HCT116 (cell line): ENCODE measurements around the gene NAV3. TPM values are rescaled to one million over a fixed set of nuclear protein-coding genes. Genes with fewer than 3 reads are reported as not detected.

Source experiments
- ATAC-seq: fragments of 200-7000 bp; cut with Tn5 transposase; 2 replicates; pipeline ENCODE4 v1.9.1; 2020; ENCODE audit warnings: mild to moderate bottlenecking, moderate library complexity
- BruUV-seq: library from RNA; stranded (reverse); fragments of 400-500 nt; replicated peaks from 2 replicates; lab custom pipeline; 2021; lab: Mats Ljungman, UMichigan
- CTCF ChIA-PET: fragments of 300-600 bp; sonication (Branson Sonifier 250); formaldehyde crosslinking; loops from one replicate; lab custom pipeline; 2021; ENCODE audit warnings: antibody characterized with exemption; lab: Charles Lee
- POLR2A ChIA-PET: fragments of 300-600, 350-600 bp; sonication (Branson Sonifier 250); formaldehyde crosslinking; loops from one replicate; lab custom pipeline; 2021; ENCODE audit warnings: antibody characterized with exemption; lab: Charles Lee
- RAD21 ChIA-PET, 2 experiments: fragments of 300-600 bp; sonication (Branson Sonifier 250); formaldehyde crosslinking; loops; one replicate each; lab custom pipeline; 2023; ENCODE audit warnings: low total read pairs in 2 of 2; ENCODE audit not compliant: uncharacterized antibody in 2 of 2, unreplicated experiment in 2 of 2, low non-redundant PET in 1 of 2; lab: Charles Lee
- DNase-seq: peaks from one replicate; pipeline ENCODE4 v3.0.0-alpha.2; 2010; ENCODE audit warnings: low read depth, low spot score
- H2AFZ ChIP-seq: fragments of 200-600 bp; shearing (Covaris generic), sonication (generic); 2 replicates; pipeline ENCODE4 v1.6.1; 2017; ENCODE audit warnings: low read depth, mixed run types, mixed read lengths, antibody characterized with exemption, low read length; ENCODE audit not compliant: poor library complexity, severe bottlenecking
- H3K27ac ChIP-seq: 2 replicates; pipeline ENCODE4 v1.5.1; 2012; ENCODE audit warnings: low read depth, low read length
- H3K27me3 ChIP-seq: fragments of 200-600 bp; sonication (generic); 2 replicates; pipeline ENCODE4 v1.6.1; 2016; ENCODE audit warnings: mixed run types, low read length, mixed read lengths; ENCODE audit not compliant: insufficient read depth
- H3K36me3 ChIP-seq, 2 experiments: fragments of 200-500 bp in 1 of 2; fragments of 200-600 bp in 1 of 2; sonication (Bioruptor generic) in 1 of 2; sonication (generic) in 1 of 2; 2 replicates each; pipeline versions ENCODE4 v1.5.1 to v1.6.1; 2014 to 2016; ENCODE audit warnings: low read length in 2 of 2, inconsistent platforms in 1 of 2, mixed read lengths in 1 of 2, mixed run types in 1 of 2; ENCODE audit not compliant: insufficient read depth in 2 of 2, control insufficient read depth in 1 of 2
- H3K4me1 ChIP-seq, 2 experiments: fragments of 200-600 bp in 1 of 2; sonication (generic) in 1 of 2; 2 replicates each; pipeline versions ENCODE4 v1.5.1 to v1.6.1; 2012 to 2017; ENCODE audit warnings: low read length in 2 of 2, inconsistent platforms in 1 of 2, mild to moderate bottlenecking in 1 of 2, mixed read lengths in 1 of 2, mixed run types in 1 of 2, moderate library complexity in 1 of 2; ENCODE audit not compliant: insufficient read depth in 2 of 2, control insufficient read depth in 1 of 2
- H3K4me2 ChIP-seq: fragments of 200-600 bp; sonication (generic); 2 replicates; pipeline ENCODE4 v1.6.1; 2017; ENCODE audit warnings: mixed run types, low read length, mixed read lengths
- H3K4me3 ChIP-seq, 2 experiments: fragments of 200-600 bp in 1 of 2; sonication (generic) in 1 of 2; replicated peaks in 1 of 2; 2 replicates each; pipeline ENCODE4 v1.5.1; 2011 to 2016; ENCODE audit warnings: low read length in 2 of 2, control low read depth in 1 of 2, low read depth in 1 of 2, mild to moderate bottlenecking in 1 of 2, mixed read lengths in 1 of 2, mixed run types in 1 of 2
- H3K79me2 ChIP-seq: fragments of 200-600 bp; sonication (generic); 2 replicates; pipeline ENCODE4 v1.6.1; 2017; ENCODE audit warnings: mild to moderate bottlenecking, mixed run types, low read length, moderate library complexity, mixed read lengths; ENCODE audit not compliant: insufficient read depth
- H3K9ac ChIP-seq: fragments of 200-600 bp; sonication (generic); 2 replicates; pipeline ENCODE4 v1.6.1; 2016; ENCODE audit warnings: low read length, mixed read lengths
- H3K9me2 ChIP-seq: fragments of 200-600 bp; sonication (generic), shearing (Covaris generic); 2 replicates; pipeline ENCODE4 v1.6.1; 2017; ENCODE audit warnings: mixed run types, mild to moderate bottlenecking, moderate library complexity; ENCODE audit not compliant: insufficient read depth
- H3K9me3 ChIP-seq, 2 experiments: fragments of 200-500 bp in 1 of 2; fragments of 200-600 bp in 1 of 2; sonication (Bioruptor generic) in 1 of 2; sonication (generic) in 1 of 2; 2 replicates each; pipeline ENCODE4 v1.6.1; 2014 to 2017; ENCODE audit warnings: low read length in 2 of 2, mixed read lengths in 2 of 2, inconsistent platforms in 1 of 2, low read depth in 1 of 2, mild to moderate bottlenecking in 1 of 2, mixed run types in 1 of 2, moderate library complexity in 1 of 2; ENCODE audit not compliant: control insufficient read depth in 1 of 2, insufficient read depth in 1 of 2
- H4K20me1 ChIP-seq: fragments of 200-600 bp; sonication (generic), shearing (Covaris generic); 2 replicates; pipeline ENCODE4 v1.6.1; 2017; ENCODE audit warnings: mixed run types, mild to moderate bottlenecking, moderate library complexity; ENCODE audit not compliant: insufficient read depth
- ATF3 ChIP-seq: IDR thresholded peaks from 2 replicates; pipeline ENCODE4 v1.6.1; 2012
- CBX3 ChIP-seq: IDR thresholded peaks from 2 replicates; pipeline ENCODE4 v1.6.1; 2012; ENCODE audit warnings: low read depth
- CEBPB ChIP-seq: IDR thresholded peaks from 2 replicates; pipeline ENCODE4 v1.6.1; 2012; ENCODE audit warnings: low read depth
- EGR1 ChIP-seq: IDR thresholded peaks from 2 replicates; pipeline ENCODE4 v1.6.1; 2012; ENCODE audit warnings: low read depth
- ELF1 ChIP-seq: IDR thresholded peaks from 2 replicates; pipeline ENCODE4 v1.6.1; 2012; ENCODE audit warnings: low read depth, borderline replicate concordance
- FOSL1 ChIP-seq: IDR thresholded peaks from 2 replicates; pipeline ENCODE4 v1.6.1; 2012; ENCODE audit warnings: low read depth
- POLR2A ChIP-seq: IDR thresholded peaks from 2 replicates; pipeline ENCODE4 v1.7.0; 2011; ENCODE audit warnings: borderline replicate concordance; ENCODE audit not compliant: insufficient read depth, insufficient read length; ENCODE audit errors: extremely low read depth
- RAD21 ChIP-seq: IDR thresholded peaks from 2 replicates; pipeline ENCODE4 v1.6.1; 2012; ENCODE audit warnings: low read depth, mild to moderate bottlenecking
- SP1 ChIP-seq: IDR thresholded peaks from 2 replicates; pipeline ENCODE4 v1.6.1; 2012; ENCODE audit warnings: low read depth
- SRF ChIP-seq: IDR thresholded peaks from 2 replicates; pipeline ENCODE4 v1.6.1; 2012; ENCODE audit warnings: low read depth
- TCF7L2 ChIP-seq: IDR thresholded peaks from 2 replicates; pipeline ENCODE4 v1.7.0; 2011; ENCODE audit warnings: borderline replicate concordance, inconsistent platforms; ENCODE audit not compliant: insufficient read depth, insufficient read length; ENCODE audit errors: extremely low read depth
- YY1 ChIP-seq: IDR thresholded peaks from 2 replicates; pipeline ENCODE4 v1.6.1; 2011; ENCODE audit warnings: low read length, low read depth, moderate library complexity, mild to moderate bottlenecking; ENCODE audit not compliant: insufficient replicate concordance; ENCODE audit errors: extremely low read depth
- ZBTB33 ChIP-seq: IDR thresholded peaks from 2 replicates; pipeline ENCODE4 v1.6.1; 2011; ENCODE audit warnings: mild to moderate bottlenecking, low read length, moderate library complexity; ENCODE audit not compliant: insufficient replicate concordance; ENCODE audit errors: extremely low read depth
- ZFX ChIP-seq: fragments of 450-650 bp; IDR thresholded peaks from 2 replicates; pipeline ENCODE4 v1.6.1; 2017
- ZNF274 ChIP-seq: fragments of 200-500 bp; sonication (Bioruptor generic); IDR thresholded peaks from 2 replicates; pipeline ENCODE4 v1.6.1; 2014; ENCODE audit warnings: mild to moderate bottlenecking, low read depth, low read length, inconsistent platforms
- intact Hi-C: fragments of 100-400 bp; cut with micrococcal nuclease; formaldehyde crosslinking; loops from 2 replicates; pipeline ENCODE4 v1.10.0; 2022
- total RNA-seq: library from RNA; stranded (reverse); gene quantifications from one replicate; pipeline ENCODE4 v1.2.1, GENCODE V29; 2021; ENCODE audit not compliant: unreplicated experiment
- TF ChIP-seq, protein P1 (sequence below), 3 experiments: fragments of 200-600 bp in 1 of 3; sonication (generic) in 1 of 3; IDR thresholded peaks in 2 of 3; conservative IDR thresholded peaks in 1 of 3; 2 replicates each; pipeline ENCODE4 v1.5.1; 2012 to 2017; ENCODE audit warnings: low read depth in 2 of 3, low read length in 2 of 3, antibody characterized with exemption in 1 of 3, borderline replicate concordance in 1 of 3, control low read depth in 1 of 3, mild to moderate bottlenecking in 1 of 3, mixed read lengths in 1 of 3, mixed run types in 1 of 3, moderate library complexity in 1 of 3; ENCODE audit not compliant: insufficient read depth in 1 of 3

NAV3 gene
- total RNA-seq, 1 experiment from 2014 or later: 7.8 TPM

- H3K9me2 ChIP-seq: no peaks in the 10 kb centered on the region
- ATAC-seq (no peak), DNase-seq (no peak)
- no peak overlapping the region for H3K27ac ChIP-seq
- ChIA-PET CTCF (no interaction called here), POLR2A (no interaction called here), RAD21 (no interaction called here)
- H3K79me2 ChIP-seq: no peaks in the 10 kb centered on the region
- H3K27me3 ChIP-seq: no peaks in the 10 kb centered on the region
- intact Hi-C loops: no loop called here
- BruUV-seq: no TSS peak
- TF ChIP-seq SP1: no peak
- no peak for TF ChIP-seq YY1
- no peak for TF ChIP-seq CBX3
- TF ChIP-seq RAD21: no peak
- no peak for TF ChIP-seq ZNF274
- TF ChIP-seq ZFX: no peak
- TF ChIP-seq ELF1: no peak
- no peak for TF ChIP-seq FOSL1
- TF ChIP-seq SRF: no peak
- TF ChIP-seq CEBPB: no peak
- no peaks in the 10 kb centered on the region for H3K36me3 ChIP-seq
- H3K9ac ChIP-seq: no peak overlapping the region
- H3K9me3 ChIP-seq: no peaks in the 10 kb centered on the region
- no peak overlapping the region for H2AFZ ChIP-seq
- H3K4me1 ChIP-seq: no peaks in the 10 kb centered on the region
- H4K20me1 ChIP-seq: no peaks in the 10 kb centered on the region
- H3K4me3 ChIP-seq: no peak overlapping the region
- no peak overlapping the region for H3K4me2 ChIP-seq
These were observed 197.7 kb downstream of the NAV3 start for GRCh38 chr12:78028426-78028825.

DNA sequence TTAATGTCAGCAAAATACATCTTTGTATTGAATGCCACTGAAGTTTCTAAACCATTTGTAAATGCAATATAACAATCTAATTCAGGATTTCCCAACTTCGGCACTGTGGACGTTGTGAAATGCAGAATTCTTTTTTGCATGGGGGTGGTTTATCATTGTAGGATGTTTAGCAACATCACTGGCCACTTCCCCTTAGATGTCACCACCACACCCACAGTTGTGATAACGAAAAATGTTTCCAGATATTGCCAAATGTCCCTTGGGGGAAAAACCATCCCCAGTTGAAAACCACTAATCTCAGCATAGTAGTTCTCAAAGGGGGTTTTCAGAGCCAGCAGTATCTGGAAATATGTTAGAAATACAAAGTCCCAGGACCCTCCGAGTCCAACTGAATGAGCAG lies 203.3 kb downstream of the NAV3 start:
- Histone ChIP-seq H3K27ac (no peak overlapping the region), H3K9me3 (no peaks in the 10 kb centered on the region), H3K79me2 (no peaks in the 10 kb centered on the region), H3K9ac (no peak overlapping the region), H3K4me2 (no peak overlapping the region), H3K36me3 (no peaks in the 10 kb centered on the region), H3K9me2 (no peaks in the 10 kb centered on the region), H2AFZ (no peak overlapping the region), H3K27me3 (no peaks in the 10 kb centered on the region), H3K4me1 (no peaks in the 10 kb centered on the region), H4K20me1 (no peaks in the 10 kb centered on the region), H3K4me3 (no peak overlapping the region)
- no peak for ATAC-seq
- CTCF ChIA-PET: no interaction called here
- no TSS peak for BruUV-seq
- intact Hi-C loops: no loop called here
- RAD21 ChIA-PET: no interaction called here
- POLR2A ChIA-PET: no interaction called here
- no peak for DNase-seq
- TF ChIP-seq ELF1 (no peak), YY1 (no peak), EGR1 (no peak), ZBTB33 (no peak), ZFX (no peak), POLR2A (no peak), FOSL1 (no peak), ZNF274 (no peak), SP1 (no peak), CBX3 (no peak), TCF7L2 (no peak), CEBPB (no peak), ATF3 (no peak)
- TF ChIP-seq, protein P1, sequence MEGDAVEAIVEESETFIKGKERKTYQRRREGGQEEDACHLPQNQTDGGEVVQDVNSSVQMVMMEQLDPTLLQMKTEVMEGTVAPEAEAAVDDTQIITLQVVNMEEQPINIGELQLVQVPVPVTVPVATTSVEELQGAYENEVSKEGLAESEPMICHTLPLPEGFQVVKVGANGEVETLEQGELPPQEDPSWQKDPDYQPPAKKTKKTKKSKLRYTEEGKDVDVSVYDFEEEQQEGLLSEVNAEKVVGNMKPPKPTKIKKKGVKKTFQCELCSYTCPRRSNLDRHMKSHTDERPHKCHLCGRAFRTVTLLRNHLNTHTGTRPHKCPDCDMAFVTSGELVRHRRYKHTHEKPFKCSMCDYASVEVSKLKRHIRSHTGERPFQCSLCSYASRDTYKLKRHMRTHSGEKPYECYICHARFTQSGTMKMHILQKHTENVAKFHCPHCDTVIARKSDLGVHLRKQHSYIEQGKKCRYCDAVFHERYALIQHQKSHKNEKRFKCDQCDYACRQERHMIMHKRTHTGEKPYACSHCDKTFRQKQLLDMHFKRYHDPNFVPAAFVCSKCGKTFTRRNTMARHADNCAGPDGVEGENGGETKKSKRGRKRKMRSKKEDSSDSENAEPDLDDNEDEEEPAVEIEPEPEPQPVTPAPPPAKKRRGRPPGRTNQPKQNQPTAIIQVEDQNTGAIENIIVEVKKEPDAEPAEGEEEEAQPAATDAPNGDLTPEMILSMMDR (IDR thresholded peaks at IDR 0.05 in 2 of 3, conservative IDR thresholded peaks at IDR 0.05 in 1 of 3; ENCODE audit: borderline replicate concordance in 1 of 3, insufficient read depth in 1 of 3, low read depth in 2 of 3, low read length in 2 of 3): no peak
